Activated naive CD8-positive, alpha-beta T cell treated with anti-CD3 and anti-CD28 coated beads for 36 hours (primary cell): ENCODE measurements around the gene CRX. TPM values are rescaled to one million over a fixed set of nuclear protein-coding genes. Genes with fewer than 3 reads are reported as not detected.
A peak's percentile ranks its signal among the peaks of the same experiment; 100 is the strongest.
"Not testable (repeated sequence)": the region's sequence is repeated elsewhere in the genome, so short reads cannot be mapped to it uniquely, and the experiment has no call there.

Experiments used
- DNase-seq: peaks from one replicate; pipeline ENCODE4 v3.0.0; 2021
- H3K27ac Mint-ChIP-seq: one replicate; pipeline ENCODE4 v1.8.0; 2022; ENCODE audit warnings: mild to moderate bottlenecking, moderate library complexity, mixed read lengths
- H3K27me3 Mint-ChIP-seq: one replicate; pipeline ENCODE4 v1.8.0; 2022; ENCODE audit warnings: mild to moderate bottlenecking, mixed read lengths
- H3K36me3 Mint-ChIP-seq: one replicate; pipeline ENCODE4 v1.8.0; 2021; ENCODE audit warnings: mild to moderate bottlenecking, mixed read lengths
- H3K4me1 Mint-ChIP-seq: one replicate; pipeline ENCODE4 v1.8.0; 2021; ENCODE audit warnings: mixed read lengths
- H3K4me3 Mint-ChIP-seq: one replicate; pipeline ENCODE4 v1.8.0; 2022; ENCODE audit warnings: mild to moderate bottlenecking, moderate library complexity, mixed read lengths
- H3K9me3 Mint-ChIP-seq: one replicate; pipeline ENCODE4 v1.8.0; 2022; ENCODE audit warnings: mixed read lengths
- total RNA-seq, 2 experiments: library from RNA; stranded (reverse); gene quantifications; one replicate each; pipeline ENCODE4 v1.2.3, GENCODE V29; 2021

Gene CRX
- total RNA-seq, 2 experiments from 2014 or later: not detected

- H3K27me3 Mint-ChIP-seq: peaks cover 29% of the 10 kb centered on the region
- H3K9me3 Mint-ChIP-seq: no peaks in the 10 kb centered on the region
- H3K4me3 Mint-ChIP-seq: no peak overlapping the region
- H3K27ac Mint-ChIP-seq: no peak overlapping the region
- DNase-seq: no peak
- no peaks in the 10 kb centered on the region for H3K4me1 Mint-ChIP-seq
- H3K36me3 Mint-ChIP-seq: no peaks in the 10 kb centered on the region
Measured at GRCh38 chr19:47861630-47862029, 39.9 kb downstream of the CRX start.

GRCh38 chr19:47863514-47863936 lies 41.8 kb downstream of the CRX start:
- Mint-ChIP-seq H3K4me1 (no peaks in the 10 kb centered on the region), H3K4me3 (no peak overlapping the region), H3K27me3 (peaks cover 30% of the 10 kb centered on the region), H3K36me3 (no peaks in the 10 kb centered on the region), H3K27ac (no peak overlapping the region), H3K9me3 (no peaks in the 10 kb centered on the region)
- DNase-seq: peak; percentile 81

- peaks cover 2% of the 10 kb centered on the region for H3K4me1 Mint-ChIP-seq
- no peaks in the 10 kb centered on the region for H3K9me3 Mint-ChIP-seq
- peaks cover 32% of the 10 kb centered on the region for H3K27me3 Mint-ChIP-seq
- H3K36me3 Mint-ChIP-seq: no peaks in the 10 kb centered on the region
- DNase-seq: no peak
- H3K27ac Mint-ChIP-seq: no peak overlapping the region
- no peak overlapping the region for H3K4me3 Mint-ChIP-seq
Measured at GRCh38 chr19:47865166-47865565, 43.4 kb downstream of the CRX start.

- H3K27ac Mint-ChIP-seq: peak overlapping the region; percentile 20
- H3K9me3 Mint-ChIP-seq: peaks cover 2% of the 10 kb centered on the region
- DNase-seq: no peak
- no peaks in the 10 kb centered on the region for H3K4me1 Mint-ChIP-seq
- H3K36me3 Mint-ChIP-seq: peaks cover 2% of the 10 kb centered on the region
- H3K27me3 Mint-ChIP-seq: peaks cover 24% of the 10 kb centered on the region
- no peak overlapping the region for H3K4me3 Mint-ChIP-seq
Measured at GRCh38 chr19:47878906-47879305, 57.2 kb downstream of the CRX start.

- DNase-seq, H3K36me3 Mint-ChIP-seq, H3K9me3 Mint-ChIP-seq, H3K27ac Mint-ChIP-seq, H3K4me3 Mint-ChIP-seq, H3K4me1 Mint-ChIP-seq: not testable (repeated sequence)
- peaks cover 22% of the 10 kb centered on the region for H3K27me3 Mint-ChIP-seq
Measured at GRCh38 chr19:47879385-47879784, 57.6 kb downstream of the CRX start.

GRCh38 chr19:47881757-47882156 lies 60.0 kb downstream of the CRX start:
- Mint-ChIP-seq H3K9me3 (peaks cover 2% of the 10 kb centered on the region), H3K36me3 (peaks cover 2% of the 10 kb centered on the region), H3K27ac (no peak overlapping the region), H3K27me3 (peaks cover 24% of the 10 kb centered on the region), H3K4me1 (no peaks in the 10 kb centered on the region), H3K4me3 (no peak overlapping the region)
- DNase-seq: no peak

GRCh38 chr19:47882890-47883289 lies 61.2 kb downstream of the CRX start:
- H3K4me1 Mint-ChIP-seq: no peaks in the 10 kb centered on the region
- H3K27ac Mint-ChIP-seq: no peak overlapping the region
- peaks cover 2% of the 10 kb centered on the region for H3K36me3 Mint-ChIP-seq
- H3K4me3 Mint-ChIP-seq: no peak overlapping the region
- peaks cover 24% of the 10 kb centered on the region for H3K27me3 Mint-ChIP-seq
- peaks cover 2% of the 10 kb centered on the region for H3K9me3 Mint-ChIP-seq
- no peak for DNase-seq

- no peak for DNase-seq
- no peak overlapping the region for H3K4me3 Mint-ChIP-seq
- H3K27ac Mint-ChIP-seq: no peak overlapping the region
- H3K4me1 Mint-ChIP-seq: no peaks in the 10 kb centered on the region
- H3K9me3 Mint-ChIP-seq: no peaks in the 10 kb centered on the region
- H3K36me3 Mint-ChIP-seq: no peaks in the 10 kb centered on the region
- H3K27me3 Mint-ChIP-seq: peaks cover 24% of the 10 kb centered on the region
Measured at GRCh38 chr19:47885067-47885463, 63.3 kb downstream of the CRX start.

GRCh38 chr19:47886010-47886559 lies 64.3 kb downstream of the CRX start, which contains the start of gene SULT2A1:
Gene SULT2A1, minus strand, starts transcription at chr19:47886315. Its CDS starts 58 bp downstream, at chr19:47886257.
- no peak within 1 kb of the TSS for H3K27ac Mint-ChIP-seq
- H3K9me3 Mint-ChIP-seq: no peaks in the 10 kb centered on the region
- peaks cover 24% of the 10 kb centered on the region for H3K27me3 Mint-ChIP-seq
- no peaks in the 10 kb centered on the region for H3K36me3 Mint-ChIP-seq
- H3K4me1 Mint-ChIP-seq: no peaks in the 10 kb centered on the region
- no peak within 1 kb of the TSS for H3K4me3 Mint-ChIP-seq
- no peak for DNase-seq

GRCh38 chr19:47890865-47891621 lies 69.3 kb downstream of the CRX start:
- Mint-ChIP-seq H3K36me3 (no peaks in the 10 kb centered on the region), H3K27me3 (peaks cover 8% of the 10 kb centered on the region), H3K4me3 (no peak overlapping the region), H3K4me1 (no peaks in the 10 kb centered on the region), H3K27ac (no peak overlapping the region), H3K9me3 (no peaks in the 10 kb centered on the region)
- no peak for DNase-seq

- Mint-ChIP-seq H3K9me3 (no peaks in the 10 kb centered on the region), H3K27me3 (peaks cover 8% of the 10 kb centered on the region), H3K36me3 (no peaks in the 10 kb centered on the region), H3K27ac (no peak overlapping the region), H3K4me3 (no peak overlapping the region), H3K4me1 (no peaks in the 10 kb centered on the region)
- DNase-seq: no peak
Measured at GRCh38 chr19:47891622-47891922, 69.8 kb downstream of the CRX start.

- Mint-ChIP-seq H3K4me3 (no peak overlapping the region), H3K36me3 (no peaks in the 10 kb centered on the region), H3K4me1 (no peaks in the 10 kb centered on the region), H3K27me3 (peaks cover 8% of the 10 kb centered on the region), H3K9me3 (no peaks in the 10 kb centered on the region), H3K27ac (no peak overlapping the region)
- DNase-seq: no peak
Measured at GRCh38 chr19:47891923-47892666, 70.4 kb downstream of the CRX start.

Other genes with a start within 250 kb of the CRX start
- gene ZNF541, start 248.8 kb upstream of the CRX start, total RNA-seq: under 1 TPM; 0.19 to 0.22 TPM
- gene BICRA, start 212.8 kb upstream of the CRX start, total RNA-seq: 10 to 100 TPM in 1 of 2 experiments, 1 to 10 TPM in 1; 8.9 to 10.2 TPM
- under 1 TPM; 0.44 to 0.68 TPM for gene EHD2, start 108.5 kb upstream of the CRX start, total RNA-seq
- 100 to 1,000 TPM; 248 to 249 TPM for gene NOP53, start 76.4 kb upstream of the CRX start, total RNA-seq
- 100 to 1,000 TPM in 1 of 2 experiments, 10 to 100 TPM in 1; 99.1 to 107 TPM for gene SELENOW, start 43.2 kb upstream of the CRX start, total RNA-seq
- gene TPRX1, start 17.4 kb upstream of the CRX start, total RNA-seq: not detected
- not detected for gene TPRX2, start 37.3 kb downstream of the CRX start, total RNA-seq
- not detected for gene SULT2A1, start 64.4 kb downstream of the CRX start, total RNA-seq
- not detected for gene BSPH1, start 170.2 kb downstream of the CRX start, total RNA-seq
- not detected for gene ELSPBP1, start 172.7 kb downstream of the CRX start, total RNA-seq
- not detected for gene CABP5, start 222.1 kb downstream of the CRX start, total RNA-seq